Lower lobe of right lung (tissue), 2 donors: ENCODE data around the gene MBNL3. TPM values are rescaled to one million over a fixed set of nuclear protein-coding genes. Genes with fewer than 3 reads are reported as not detected.

Experiments
- ATAC-seq, 2 donors: fragments of 200-7000 bp; cut with Tn5 transposase; one replicate each; pipeline ENCODE4 v1.9.1; 2020 to 2022; ENCODE audit warnings: mild to moderate bottlenecking in 2 of 2, moderate library complexity in 2 of 2
- DNase-seq: peaks from one replicate; pipeline ENCODE4 v3.0.0-alpha.2; 2020
- H3K27ac ChIP-seq: fragments of 200-600 bp; one replicate; pipeline ENCODE4 v1.8.0; 2022
- H3K27me3 ChIP-seq: fragments of 200-600 bp; one replicate; pipeline ENCODE4 v1.8.0; 2022; ENCODE audit warnings: low read depth
- H3K36me3 ChIP-seq: fragments of 200-600 bp; one replicate; pipeline ENCODE4 v1.8.0; 2022; ENCODE audit warnings: mild to moderate bottlenecking
- H3K4me1 ChIP-seq: fragments of 200-600 bp; one replicate; pipeline ENCODE4 v1.8.0; 2022
- H3K4me3 ChIP-seq: fragments of 200-600 bp; one replicate; pipeline ENCODE4 v1.8.0; 2022; ENCODE audit warnings: mild to moderate bottlenecking
- H3K9me3 ChIP-seq: fragments of 200-600 bp; one replicate; pipeline ENCODE4 v1.8.0; 2022
- CTCF ChIP-seq: fragments of 200-600 bp; IDR thresholded peaks from one replicate; pipeline ENCODE4 v1.8.0; 2022; ENCODE audit warnings: antibody characterized with exemption, mild to moderate bottlenecking
- intact Hi-C: fragments of 100-400 bp; cut with DNase I; formaldehyde crosslinking; loops from one replicate; pipeline ENCODE4 v1.11.0; 2022
- total RNA-seq: library from RNA; stranded (reverse); fragmentation: NEBNext Ultra II Directional; extraction: Animal tissue kit (Norgen Biotek cat#: 25700); gene quantifications from one replicate; pipeline ENCODE4 v1.2.1, GENCODE V29; 2021
- donor health status: DM: no; HTN: yes; CAD: no; lungs with severe emphysema.

MBNL3 gene
- total RNA-seq, 1 donor from 2014 or later, result 24.3 TPM

- TF ChIP-seq CTCF, result no peak
- H3K36me3 ChIP-seq, result no peaks in the 10 kb centered on the region
- intact Hi-C loops, result no loop called here
- H3K27me3 ChIP-seq, result no peaks in the 10 kb centered on the region
- H3K4me1 ChIP-seq, result no peaks in the 10 kb centered on the region
- H3K9me3 ChIP-seq, result no peaks in the 10 kb centered on the region
- no peak overlapping the region for H3K4me3 ChIP-seq
- ATAC-seq (no peak), DNase-seq (no peak)
- no peak overlapping the region for H3K27ac ChIP-seq
Observed at GRCh38 chrX:132423323-132423722, 65.5 kb downstream of the MBNL3 start.

- Histone ChIP-seq H3K4me1 (no peaks in the 10 kb centered on the region), H3K27ac (no peak overlapping the region), H3K9me3 (no peaks in the 10 kb centered on the region), H3K4me3 (no peak overlapping the region), H3K36me3 (no peaks in the 10 kb centered on the region), H3K27me3 (no peaks in the 10 kb centered on the region)
- DNase-seq (no peak), ATAC-seq (no peak)
- TF ChIP-seq CTCF, result no peak
- intact Hi-C loops, result no loop called here
Observed at GRCh38 chrX:132415012-132415411, 73.8 kb downstream of the MBNL3 start.

- H3K27ac ChIP-seq, result no peak overlapping the region
- no peak for TF ChIP-seq CTCF
- no peak for DNase-seq
- intact Hi-C loops, result no loop called here
- H3K4me3 ChIP-seq, result no peak overlapping the region
- no peak for ATAC-seq
- no peaks in the 10 kb centered on the region for H3K4me1 ChIP-seq
- no peaks in the 10 kb centered on the region for H3K36me3 ChIP-seq
- no peaks in the 10 kb centered on the region for H3K9me3 ChIP-seq
- no peaks in the 10 kb centered on the region for H3K27me3 ChIP-seq
Observed at GRCh38 chrX:132414404-132414803, 74.4 kb downstream of the MBNL3 start.

- no peaks in the 10 kb centered on the region for H3K4me1 ChIP-seq
- H3K36me3 ChIP-seq, result no peaks in the 10 kb centered on the region
- no peak overlapping the region for H3K4me3 ChIP-seq
- no peak overlapping the region for H3K27ac ChIP-seq
- H3K27me3 ChIP-seq, result no peaks in the 10 kb centered on the region
- H3K9me3 ChIP-seq, result no peaks in the 10 kb centered on the region
- intact Hi-C loops, result no loop called here
- ATAC-seq, result no peak
- TF ChIP-seq CTCF, result no peak
- no peak for DNase-seq
Observed at GRCh38 chrX:132413459-132413858, 75.4 kb downstream of the MBNL3 start.

- Histone ChIP-seq H3K27me3 (no peaks in the 10 kb centered on the region), H3K27ac (no peak overlapping the region), H3K9me3 (no peaks in the 10 kb centered on the region), H3K36me3 (no peaks in the 10 kb centered on the region), H3K4me3 (no peak overlapping the region), H3K4me1 (no peaks in the 10 kb centered on the region)
- intact Hi-C loops, result no loop called here
- DNase-seq (no peak), ATAC-seq (no peak)
- no peak for TF ChIP-seq CTCF
Observed at GRCh38 chrX:132412208-132412607, 76.6 kb downstream of the MBNL3 start.
